ENCODE results near the gene ANAPC2.

ANAPC2 gene

GRCh38 chr9:137226338-137227053 lies 38.1 kb upstream of the ANAPC2 start:
- DNase-seq, result no peak

DNA sequence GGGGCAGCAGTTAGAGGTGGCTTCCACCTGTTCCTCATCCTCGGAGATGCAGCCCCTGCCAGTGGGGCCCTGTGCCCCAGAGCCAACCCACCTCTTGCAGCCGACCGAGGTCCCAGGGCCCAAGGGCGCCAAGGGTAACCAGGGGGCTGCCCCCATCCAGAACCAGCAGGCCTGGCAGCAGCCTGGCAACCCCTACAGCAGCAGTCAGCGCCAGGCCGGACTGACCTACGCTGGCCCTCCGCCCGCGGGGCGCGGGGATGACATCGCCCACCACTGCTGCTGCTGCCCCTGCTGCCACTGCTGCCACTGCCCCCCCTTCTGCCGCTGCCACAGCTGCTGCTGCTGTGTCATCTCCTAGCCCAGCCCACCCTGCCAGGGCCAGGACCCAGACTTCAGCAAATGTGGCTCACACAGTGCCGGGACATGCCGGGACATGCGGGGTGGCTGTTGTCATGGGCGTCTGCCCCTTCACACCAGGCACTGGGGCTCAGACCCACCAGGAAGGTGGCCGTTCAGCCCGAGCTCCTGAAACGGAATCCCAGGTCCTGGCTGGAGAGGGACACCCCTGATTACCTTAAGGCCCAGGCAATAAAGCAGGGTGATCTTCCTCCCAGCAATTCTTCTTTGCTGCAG lies 37.5 kb upstream of the ANAPC2 start:
- no peak for DNase-seq

DNA sequence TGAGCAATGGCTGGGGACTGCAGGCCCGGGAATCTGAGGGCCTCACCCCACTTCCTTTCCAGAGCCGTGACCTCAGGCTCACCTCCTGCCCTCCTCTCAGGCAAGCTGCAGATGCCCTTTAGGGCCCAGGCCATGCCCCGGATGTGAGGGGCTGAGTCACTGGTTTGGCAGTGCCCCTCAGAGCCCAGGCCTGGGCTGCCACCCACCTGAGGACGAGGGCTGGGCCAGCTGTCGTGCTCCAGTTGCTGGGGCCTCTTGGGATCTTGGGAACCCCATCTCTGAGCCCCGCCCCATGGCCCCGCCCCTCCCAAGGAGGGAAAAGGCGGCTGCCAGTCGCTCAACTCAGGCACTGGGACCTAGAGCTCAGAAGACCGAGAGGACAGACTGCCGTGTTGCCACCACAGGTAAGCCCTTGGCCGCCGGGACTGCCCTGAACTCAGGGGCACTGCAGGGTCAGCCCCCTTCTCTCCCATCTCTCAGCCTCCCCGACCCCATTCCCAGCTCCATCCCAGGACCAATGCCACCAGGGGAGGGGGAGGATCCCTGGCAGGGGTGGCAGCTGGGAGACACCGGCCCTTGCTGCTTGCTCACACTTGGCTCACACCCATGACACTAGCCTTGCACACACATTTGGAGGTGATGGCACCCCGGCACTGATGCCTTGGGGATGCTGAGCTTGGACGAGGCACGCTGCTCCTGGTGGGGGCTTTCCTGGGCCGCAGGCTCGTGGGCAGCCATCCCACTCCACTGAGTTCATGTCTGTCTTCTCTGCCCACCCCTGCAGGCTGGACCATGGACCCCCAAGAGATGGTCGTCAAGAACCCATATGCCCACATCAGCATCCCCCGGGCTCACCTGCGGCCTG lies 36.7 kb upstream of the ANAPC2 start, which contains the start of gene CYSRT1:
Gene CYSRT1 (plus strand): TSS at position 345 of the 865 bp plus-strand sequence. CDS start 448 bp downstream, at position 793.
- no peak for DNase-seq

- DNase-seq, result peak; percentile 96
Observed at GRCh38 chr9:137223078-137223970, 35.0 kb upstream of the ANAPC2 start.

- DNase-seq, result no peak
Observed at GRCh38 chr9:137222190-137223077, 34.1 kb upstream of the ANAPC2 start, which contains the start of gene RNF208. Gene RNF208, minus strand, starts transcription at chr9:137222240. Its CDS starts 1,028 bp downstream, at chr9:137221212.

DNA sequence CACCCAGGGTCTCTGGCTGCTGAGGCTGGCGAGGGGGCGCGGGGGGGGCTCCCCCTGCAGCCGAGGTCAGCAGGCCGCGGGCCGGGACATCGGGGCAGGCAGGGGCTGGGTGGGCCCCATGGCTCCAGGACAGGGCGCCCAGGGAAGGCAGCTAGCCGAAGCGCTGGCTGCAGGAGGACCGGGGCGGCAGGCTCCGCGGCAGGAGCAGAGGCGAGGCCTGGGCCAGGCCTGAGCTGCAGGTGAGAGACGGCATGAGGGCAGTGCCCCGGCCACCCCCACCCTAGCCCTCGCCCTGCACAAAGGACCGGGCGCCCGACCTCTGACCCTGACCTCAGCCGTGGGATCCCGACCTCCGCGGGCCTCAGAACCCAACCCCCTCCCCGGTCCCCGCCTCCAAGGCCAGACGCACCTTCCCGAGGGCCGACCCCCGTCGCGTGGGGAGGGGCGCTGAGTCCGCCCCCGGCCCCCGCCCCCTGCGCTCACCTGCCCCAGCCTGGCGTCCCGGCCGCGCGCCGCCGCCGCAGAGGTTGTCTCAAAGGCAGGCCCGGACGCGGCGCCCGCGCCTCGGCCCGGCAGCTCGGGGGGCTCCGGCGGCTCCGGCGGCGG lies 33.2 kb upstream of the ANAPC2 start:
- DNase-seq, result no peak

GRCh38 chr9:137221095-137221505 lies 32.7 kb upstream of the ANAPC2 start:
- DNase-seq, result no peak

DNA sequence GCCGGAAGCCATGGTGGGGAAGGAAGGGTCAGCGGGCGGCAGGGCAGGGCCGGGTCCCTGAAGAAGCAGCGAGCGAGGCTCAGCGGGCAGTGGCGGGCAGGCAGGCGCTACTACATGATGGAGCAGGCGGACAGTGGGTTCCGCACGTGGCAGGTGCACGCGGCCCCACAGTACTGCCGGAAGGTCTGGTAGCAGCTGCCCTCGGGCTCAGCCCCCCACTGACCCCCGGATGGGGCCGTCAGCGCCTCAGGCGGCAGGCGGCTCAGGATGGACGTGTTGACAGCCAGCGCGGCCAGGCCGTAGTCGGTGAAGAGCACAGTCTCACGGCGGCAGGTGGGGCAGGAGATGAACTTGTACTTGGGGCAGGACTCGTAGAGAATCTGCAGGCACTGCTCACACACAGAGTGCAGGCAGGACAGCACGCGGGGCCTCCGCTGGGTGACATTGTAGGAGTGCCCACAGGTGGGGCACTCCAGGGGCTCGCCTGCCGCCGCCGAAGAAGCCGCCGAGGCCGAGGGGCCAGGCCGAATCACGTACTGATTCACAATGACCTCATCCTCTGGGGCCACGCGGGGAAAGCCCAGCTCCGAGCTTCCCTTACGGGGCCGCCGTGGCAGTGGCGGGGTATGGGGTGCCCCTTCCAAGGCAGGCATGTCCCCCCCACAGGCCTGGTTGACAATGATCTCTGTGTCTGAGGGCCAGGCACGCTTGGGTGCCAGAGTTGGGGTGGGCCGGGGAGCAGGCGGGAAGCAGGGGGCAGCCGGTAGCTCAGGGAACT lies 32.1 kb upstream of the ANAPC2 start:
- DNase-seq, result no peak

- no peak for DNase-seq
Observed at GRCh38 chr9:137219757-137220316, 31.5 kb upstream of the ANAPC2 start.

GRCh38 chr9:137218754-137219271 lies 30.5 kb upstream of the ANAPC2 start:
- no peak for DNase-seq

DNA sequence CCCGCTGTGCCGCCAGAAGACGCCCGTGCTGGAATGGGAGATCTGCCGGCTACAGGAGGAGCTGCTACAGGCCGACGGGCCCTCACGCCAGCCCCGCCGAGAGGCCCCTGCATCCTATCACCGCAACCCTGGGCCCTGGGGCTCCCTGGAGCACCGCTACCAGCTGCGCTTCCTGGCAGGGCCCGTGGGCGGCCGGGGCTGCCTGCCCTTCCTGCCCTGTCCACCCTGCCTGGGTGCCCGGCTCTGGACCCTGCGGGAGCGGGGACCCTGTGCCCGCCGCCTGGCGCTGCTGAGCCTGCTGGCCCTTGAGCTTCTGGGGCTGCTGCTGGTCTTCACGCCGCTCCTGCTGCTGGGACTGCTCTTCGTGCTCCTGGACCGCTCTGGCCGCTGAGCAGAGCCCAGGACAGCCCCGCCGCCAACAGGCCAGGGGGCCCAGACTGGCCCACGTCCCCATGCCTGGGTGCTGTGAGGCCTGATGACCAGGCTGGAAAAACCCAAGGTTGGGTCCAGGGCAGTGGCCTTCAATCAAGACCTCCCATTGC lies 29.9 kb upstream of the ANAPC2 start:
- DNase-seq, result no peak

GRCh38 chr9:137217276-137218211 lies 29.2 kb upstream of the ANAPC2 start:
- no peak for DNase-seq

GRCh38 chr9:137216188-137216965 lies 28.0 kb upstream of the ANAPC2 start:
- no peak for DNase-seq

DNA sequence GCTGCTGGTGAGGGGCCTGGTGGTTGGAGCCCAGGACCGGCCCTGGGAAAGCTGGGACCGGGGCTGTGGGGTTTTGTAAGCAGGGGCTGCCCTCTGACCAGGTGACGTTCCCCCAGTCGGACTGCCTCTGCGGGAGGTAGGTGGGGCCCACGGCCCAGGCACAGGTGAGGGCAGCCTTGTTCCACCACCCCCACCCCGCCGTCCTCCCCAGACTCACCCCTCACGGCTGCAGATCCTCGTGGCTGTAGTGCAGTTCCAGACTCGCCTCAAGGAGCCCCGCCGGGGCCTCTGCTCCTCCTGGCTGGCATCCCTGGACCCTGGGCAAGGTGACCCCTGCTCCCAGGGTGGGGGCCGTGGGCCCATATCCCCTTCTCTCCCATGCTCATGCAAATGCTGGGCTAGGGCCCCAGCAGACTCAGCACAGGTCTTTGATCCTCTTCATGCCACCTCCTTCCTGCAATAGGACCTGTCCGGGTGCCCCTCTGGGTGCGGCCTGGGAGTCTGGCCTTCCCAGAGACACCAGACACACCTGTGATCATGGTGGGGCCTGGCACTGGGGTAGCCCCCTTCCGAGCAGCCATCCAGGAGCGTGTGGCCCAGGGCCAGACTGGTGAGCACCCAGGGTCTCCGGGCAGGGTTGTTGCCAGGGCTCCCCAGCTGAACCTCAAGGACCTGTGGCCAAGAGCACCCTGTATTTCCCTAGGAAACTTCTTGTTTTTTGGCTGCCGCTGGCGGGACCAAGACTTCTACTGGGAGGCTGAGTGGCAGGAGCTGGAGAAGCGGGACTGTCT lies 27.0 kb upstream of the ANAPC2 start:
- DNase-seq, result no peak

- DNase-seq, result no peak
Observed at GRCh38 chr9:137214620-137215019, 26.3 kb upstream of the ANAPC2 start.
